Loucy (cell line): Measurements from ENCODE around the gene LBH.

Experiments used
- CTCF ChIP-seq: fragments of 200-600 bp; sonication (generic); conservative IDR thresholded peaks from 2 replicates; pipeline ENCODE4 v1.5.1; 2014; ENCODE audit warnings: mild to moderate bottlenecking, antibody characterized with exemption, low read length
- EZH2phosphoT487 ChIP-seq: fragments of 200-600 bp; IDR thresholded peaks from 2 replicates; pipeline ENCODE4 v1.6.1; 2018; ENCODE audit warnings: antibody characterized with exemption, mild to moderate bottlenecking, moderate library complexity, borderline replicate concordance

GRCh38 chr2:30213907-30214463 is 17.3 kb upstream of the LBH start:
- TF ChIP-seq CTCF (no peak), EZH2phosphoT487 (no peak)
